WTC11 (cell line): Measurements from ENCODE around the gene DHX40. TPM values are rescaled to one million over a fixed set of nuclear protein-coding genes. Genes with fewer than 3 reads are reported as not detected.

Experiments
- ATAC-seq: fragments of 200-7000 bp; cut with Tn5 transposase; 2 replicates; pipeline ENCODE4 v1.10.0; 2021; ENCODE audit warnings: mild to moderate bottlenecking, moderate library complexity
- CTCF ChIA-PET: fragments of 300-600 bp; sonication (Branson Sonifier 250); formaldehyde crosslinking; loops from one replicate; lab custom pipeline; 2021; ENCODE audit warnings: antibody characterized with exemption; lab: Charles Lee
- POLR2A ChIA-PET: fragments of 350-600 bp; sonication (Branson Sonifier 250); formaldehyde crosslinking; loops from one replicate; lab custom pipeline; 2021; ENCODE audit warnings: antibody characterized with exemption; lab: Charles Lee
- DNase-seq: peaks from one replicate; pipeline ENCODE4 v3.0.0; 2021; ENCODE audit warnings: low spot score
- H3K27ac Mint-ChIP-seq: 2 replicates; pipeline ENCODE4 v1.8.0; 2021; ENCODE audit warnings: mixed read lengths
- H3K27me3 Mint-ChIP-seq: 2 replicates; pipeline ENCODE4 v1.8.0; 2021; ENCODE audit warnings: low read depth, mild to moderate bottlenecking, moderate library complexity, mixed read lengths
- H3K36me3 Mint-ChIP-seq: 2 replicates; pipeline ENCODE4 v1.8.0; 2021; ENCODE audit warnings: mixed read lengths
- H3K4me1 Mint-ChIP-seq: 2 replicates; pipeline ENCODE4 v1.8.0; 2022; ENCODE audit warnings: mixed read lengths
- H3K4me3 Mint-ChIP-seq: 2 replicates; pipeline ENCODE4 v1.8.0; 2021; ENCODE audit warnings: mild to moderate bottlenecking, moderate library complexity, mixed read lengths
- H3K9me3 Mint-ChIP-seq: 2 replicates; pipeline ENCODE4 v1.8.0; 2021; ENCODE audit warnings: mixed read lengths
- AR ChIP-seq: fragments of 250-450 bp; sonication (Bioruptor Pico); IDR thresholded peaks from 2 replicates; pipeline ENCODE4 v1.9.0; 2021; ENCODE audit warnings: mild to moderate bottlenecking
- CBFB ChIP-seq: sonication (generic); formaldehyde crosslinking; IDR thresholded peaks from 2 replicates; pipeline ENCODE4 v1.8.1; 2022; ENCODE audit warnings: mild to moderate bottlenecking, low read depth, missing genetic modification reagents
- NFE2L1 ChIP-seq: sonication (generic); formaldehyde crosslinking; IDR thresholded peaks from 2 replicates; pipeline ENCODE4 v1.8.1; 2023; ENCODE audit warnings: missing genetic modification reagents
- NR3C1 ChIP-seq: sonication (generic); formaldehyde crosslinking; conservative IDR thresholded peaks from 2 replicates; pipeline ENCODE4 v1.8.1; 2023; ENCODE audit warnings: low read depth, mild to moderate bottlenecking, missing genetic modification reagents
- RELA ChIP-seq: sonication (generic); formaldehyde crosslinking; IDR thresholded peaks from 2 replicates; pipeline ENCODE4 v1.8.1; 2022; ENCODE audit warnings: missing genetic modification reagents, mild to moderate bottlenecking, borderline replicate concordance
- SMAD3 ChIP-seq: sonication (generic); formaldehyde crosslinking; IDR thresholded peaks from 2 replicates; pipeline ENCODE4 v1.8.0; 2022; ENCODE audit warnings: missing genetic modification reagents, mild to moderate bottlenecking, borderline replicate concordance
- SOX15 ChIP-seq: fragments of 250-450 bp; sonication (Bioruptor Pico); IDR thresholded peaks from 2 replicates; pipeline ENCODE4 v1.9.0; 2021; ENCODE audit warnings: mild to moderate bottlenecking
- USF2 ChIP-seq: sonication (generic); formaldehyde crosslinking; IDR thresholded peaks from 2 replicates; pipeline ENCODE4 v1.8.1; 2023; ENCODE audit warnings: mild to moderate bottlenecking, missing genetic modification reagents, moderate library complexity
- ZMAT4 ChIP-seq: fragments of 250-450 bp; sonication (Bioruptor Pico); IDR thresholded peaks from 2 replicates; pipeline ENCODE4 v1.9.0; 2021; ENCODE audit warnings: mild to moderate bottlenecking
- ZNF263 ChIP-seq: sonication (generic); formaldehyde crosslinking; IDR thresholded peaks from 2 replicates; pipeline ENCODE4 v1.8.1; 2022; ENCODE audit warnings: low read depth, mild to moderate bottlenecking, moderate library complexity, missing genetic modification reagents
- ZNF396 ChIP-seq: fragments of 250-450 bp; sonication (Bioruptor Pico); IDR thresholded peaks from 2 replicates; pipeline ENCODE4 v1.8.0; 2021; ENCODE audit warnings: mild to moderate bottlenecking, moderate library complexity, borderline replicate concordance
- ZNF423 ChIP-seq: fragments of 250-450 bp; sonication (Bioruptor Pico); IDR thresholded peaks from 2 replicates; pipeline ENCODE4 v2.1.2; 2022; ENCODE audit warnings: mild to moderate bottlenecking, moderate library complexity
- ZNF671 ChIP-seq: fragments of 250-450 bp; sonication (Bioruptor Pico); IDR thresholded peaks from 2 replicates; pipeline ENCODE4 v1.8.0; 2021; ENCODE audit warnings: mild to moderate bottlenecking
- total RNA-seq: library from RNA; stranded (reverse); gene quantifications from 3 replicates; pipeline ENCODE4 v1.2.3, GENCODE V29; 2021
- TF ChIP-seq, protein P1 (sequence below): sonication (generic); formaldehyde crosslinking; IDR thresholded peaks from 2 replicates; pipeline ENCODE4 v1.8.1; 2022; ENCODE audit warnings: low read depth, missing genetic modification reagents, borderline replicate concordance
- TF ChIP-seq, protein P2 (sequence below): sonication (generic); formaldehyde crosslinking; IDR thresholded peaks from 2 replicates; pipeline ENCODE4 v1.8.1; 2023; ENCODE audit warnings: mild to moderate bottlenecking, missing genetic modification reagents, borderline replicate concordance
- TF ChIP-seq, protein P3 (sequence below): sonication (generic); formaldehyde crosslinking; IDR thresholded peaks from 2 replicates; pipeline ENCODE4 v1.8.1; 2023; ENCODE audit warnings: mild to moderate bottlenecking, missing genetic modification reagents
- TF ChIP-seq, protein P4 (sequence below): fragments of 250-450 bp; sonication (Bioruptor Pico); conservative IDR thresholded peaks from 2 replicates; pipeline ENCODE4 v1.9.0; 2021; ENCODE audit warnings: mild to moderate bottlenecking
- TF ChIP-seq, protein P5 (sequence below): sonication (generic); formaldehyde crosslinking; IDR thresholded peaks from 2 replicates; pipeline ENCODE4 v1.8.0; 2022; ENCODE audit warnings: mild to moderate bottlenecking, missing genetic modification reagents

DHX40 gene
- total RNA-seq, 1 experiment from 2014 or later, result 26.9 TPM

DNA sequence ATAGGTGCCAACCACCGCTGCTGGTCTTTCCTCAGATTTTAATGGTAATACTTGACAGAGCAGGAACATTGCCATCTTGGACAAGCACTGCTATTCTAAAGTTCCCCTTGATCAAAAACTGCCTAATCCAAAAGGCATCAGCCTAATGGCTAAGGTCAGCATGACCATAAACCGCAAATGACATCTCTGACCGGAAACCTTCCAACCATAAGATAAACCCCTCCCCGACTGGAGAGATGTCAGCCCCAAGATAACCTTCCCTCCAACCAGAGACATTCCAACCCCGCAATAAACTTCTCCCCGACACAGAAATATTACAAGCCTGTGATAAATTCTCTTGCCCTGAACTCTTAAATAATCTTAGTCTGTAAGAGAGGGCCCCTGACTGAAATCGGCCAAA, 7.4 kb upstream of the DHX40 start:
- POLR2A ChIA-PET, result no interaction called here
- H3K27me3 Mint-ChIP-seq, result peaks cover 7% of the 10 kb centered on the region
- no peaks in the 10 kb centered on the region for H3K36me3 Mint-ChIP-seq
- H3K27ac Mint-ChIP-seq, result no peak overlapping the region
- TF ChIP-seq ZNF671 (CRISPR knock-in tag), result no peak
- no peak for TF ChIP-seq ZNF423 (CRISPR knock-in tag)
- TF ChIP-seq AR, result no peak
- TF ChIP-seq NR3C1 (CRISPR knock-in tag), result no peak
- TF ChIP-seq, protein P1, sequence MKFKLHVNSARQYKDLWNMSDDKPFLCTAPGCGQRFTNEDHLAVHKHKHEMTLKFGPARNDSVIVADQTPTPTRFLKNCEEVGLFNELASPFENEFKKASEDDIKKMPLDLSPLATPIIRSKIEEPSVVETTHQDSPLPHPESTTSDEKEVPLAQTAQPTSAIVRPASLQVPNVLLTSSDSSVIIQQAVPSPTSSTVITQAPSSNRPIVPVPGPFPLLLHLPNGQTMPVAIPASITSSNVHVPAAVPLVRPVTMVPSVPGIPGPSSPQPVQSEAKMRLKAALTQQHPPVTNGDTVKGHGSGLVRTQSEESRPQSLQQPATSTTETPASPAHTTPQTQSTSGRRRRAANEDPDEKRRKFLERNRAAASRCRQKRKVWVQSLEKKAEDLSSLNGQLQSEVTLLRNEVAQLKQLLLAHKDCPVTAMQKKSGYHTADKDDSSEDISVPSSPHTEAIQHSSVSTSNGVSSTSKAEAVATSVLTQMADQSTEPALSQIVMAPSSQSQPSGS, result no peak
- TF ChIP-seq CBFB (CRISPR knock-in tag), result no peak
- no peak for TF ChIP-seq SMAD3 (CRISPR knock-in tag)
- no peak for TF ChIP-seq ZMAT4
- TF ChIP-seq, protein P2, sequence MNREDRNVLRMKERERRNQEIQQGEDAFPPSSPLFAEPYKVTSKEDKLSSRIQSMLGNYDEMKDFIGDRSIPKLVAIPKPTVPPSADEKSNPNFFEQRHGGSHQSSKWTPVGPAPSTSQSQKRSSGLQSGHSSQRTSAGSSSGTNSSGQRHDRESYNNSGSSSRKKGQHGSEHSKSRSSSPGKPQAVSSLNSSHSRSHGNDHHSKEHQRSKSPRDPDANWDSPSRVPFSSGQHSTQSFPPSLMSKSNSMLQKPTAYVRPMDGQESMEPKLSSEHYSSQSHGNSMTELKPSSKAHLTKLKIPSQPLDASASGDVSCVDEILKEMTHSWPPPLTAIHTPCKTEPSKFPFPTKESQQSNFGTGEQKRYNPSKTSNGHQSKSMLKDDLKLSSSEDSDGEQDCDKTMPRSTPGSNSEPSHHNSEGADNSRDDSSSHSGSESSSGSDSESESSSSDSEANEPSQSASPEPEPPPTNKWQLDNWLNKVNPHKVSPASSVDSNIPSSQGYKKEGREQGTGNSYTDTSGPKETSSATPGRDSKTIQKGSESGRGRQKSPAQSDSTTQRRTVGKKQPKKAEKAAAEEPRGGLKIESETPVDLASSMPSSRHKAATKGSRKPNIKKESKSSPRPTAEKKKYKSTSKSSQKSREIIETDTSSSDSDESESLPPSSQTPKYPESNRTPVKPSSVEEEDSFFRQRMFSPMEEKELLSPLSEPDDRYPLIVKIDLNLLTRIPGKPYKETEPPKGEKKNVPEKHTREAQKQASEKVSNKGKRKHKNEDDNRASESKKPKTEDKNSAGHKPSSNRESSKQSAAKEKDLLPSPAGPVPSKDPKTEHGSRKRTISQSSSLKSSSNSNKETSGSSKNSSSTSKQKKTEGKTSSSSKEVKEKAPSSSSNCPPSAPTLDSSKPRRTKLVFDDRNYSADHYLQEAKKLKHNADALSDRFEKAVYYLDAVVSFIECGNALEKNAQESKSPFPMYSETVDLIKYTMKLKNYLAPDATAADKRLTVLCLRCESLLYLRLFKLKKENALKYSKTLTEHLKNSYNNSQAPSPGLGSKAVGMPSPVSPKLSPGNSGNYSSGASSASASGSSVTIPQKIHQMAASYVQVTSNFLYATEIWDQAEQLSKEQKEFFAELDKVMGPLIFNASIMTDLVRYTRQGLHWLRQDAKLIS, result no peak
- TF ChIP-seq ZNF263, result no peak
- no peak for TF ChIP-seq RELA (CRISPR knock-in tag)
- TF ChIP-seq SOX15 (CRISPR knock-in tag), result no peak
- TF ChIP-seq, all 79 proteins: peak for 0
- ATAC-seq (no peak), DNase-seq (no peak)
- no peak overlapping the region for H3K4me3 Mint-ChIP-seq
- no peaks in the 10 kb centered on the region for H3K4me1 Mint-ChIP-seq
- CTCF ChIA-PET, result no interaction called here
- H3K9me3 Mint-ChIP-seq, result no peaks in the 10 kb centered on the region

GRCh38 chr17:59558953-59559352, 6.5 kb upstream of the DHX40 start:
- no peaks in the 10 kb centered on the region for H3K9me3 Mint-ChIP-seq
- no peak overlapping the region for H3K27ac Mint-ChIP-seq
- POLR2A ChIA-PET, result no interaction called here
- CTCF ChIA-PET, result interaction anchor here (1.6 to 2.1 kb wide), 3 partner anchors 37 to 248 kb away, joined by 6 to 12 read pairs (median 9); no protein-coding TSS in a partner anchor
- H3K4me3 Mint-ChIP-seq, result no peak overlapping the region
- ATAC-seq (no peak), DNase-seq (no peak)
- H3K4me1 Mint-ChIP-seq, result no peaks in the 10 kb centered on the region
- peaks cover 15% of the 10 kb centered on the region for H3K27me3 Mint-ChIP-seq
- H3K36me3 Mint-ChIP-seq, result no peaks in the 10 kb centered on the region
- TF ChIP-seq ZNF396 (no peak), ZMAT4 (no peak), USF2 (CRISPR knock-in tag) (no peak), SMAD3 (CRISPR knock-in tag) (no peak), NFE2L1 (no peak)
- TF ChIP-seq, protein P3, sequence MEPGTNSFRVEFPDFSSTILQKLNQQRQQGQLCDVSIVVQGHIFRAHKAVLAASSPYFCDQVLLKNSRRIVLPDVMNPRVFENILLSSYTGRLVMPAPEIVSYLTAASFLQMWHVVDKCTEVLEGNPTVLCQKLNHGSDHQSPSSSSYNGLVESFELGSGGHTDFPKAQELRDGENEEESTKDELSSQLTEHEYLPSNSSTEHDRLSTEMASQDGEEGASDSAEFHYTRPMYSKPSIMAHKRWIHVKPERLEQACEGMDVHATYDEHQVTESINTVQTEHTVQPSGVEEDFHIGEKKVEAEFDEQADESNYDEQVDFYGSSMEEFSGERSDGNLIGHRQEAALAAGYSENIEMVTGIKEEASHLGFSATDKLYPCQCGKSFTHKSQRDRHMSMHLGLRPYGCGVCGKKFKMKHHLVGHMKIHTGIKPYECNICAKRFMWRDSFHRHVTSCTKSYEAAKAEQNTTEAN (CRISPR knock-in tag), result no peak
- TF ChIP-seq, protein P4, sequence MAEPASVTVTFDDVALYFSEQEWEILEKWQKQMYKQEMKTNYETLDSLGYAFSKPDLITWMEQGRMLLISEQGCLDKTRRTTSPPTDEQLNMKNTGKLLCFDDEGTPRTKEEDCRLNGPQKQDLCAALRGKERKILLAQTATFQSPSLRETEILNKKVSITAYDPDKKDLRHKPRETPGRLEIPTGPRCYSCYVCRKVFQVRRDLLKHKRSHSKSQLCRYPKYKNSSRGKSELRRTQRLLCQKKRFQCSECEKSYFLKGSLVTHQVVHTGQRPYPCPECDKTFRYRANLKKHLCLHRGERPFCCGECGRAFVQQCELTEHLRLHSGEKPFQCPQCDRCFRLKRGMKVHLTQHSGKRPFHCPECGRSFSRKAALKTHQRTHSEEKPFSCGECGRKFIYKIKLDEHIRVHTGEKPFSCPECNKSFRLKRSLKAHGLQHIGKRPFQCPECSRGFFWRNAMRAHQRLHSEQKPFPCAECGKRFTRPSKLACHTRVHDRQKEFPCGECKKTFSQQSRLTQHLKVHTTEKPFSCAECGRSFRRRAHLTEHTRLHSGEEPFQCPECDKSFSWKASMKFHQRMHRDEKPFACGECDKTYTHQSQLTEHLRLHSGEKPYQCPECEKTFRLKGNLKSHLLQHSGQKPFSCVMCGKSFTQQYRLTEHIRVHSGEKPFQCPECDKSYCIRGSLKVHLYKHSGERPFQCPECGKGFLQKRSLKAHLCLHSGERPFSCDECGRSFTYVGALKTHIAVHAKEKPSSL (CRISPR knock-in tag), result no peak
- TF ChIP-seq, protein P5, sequence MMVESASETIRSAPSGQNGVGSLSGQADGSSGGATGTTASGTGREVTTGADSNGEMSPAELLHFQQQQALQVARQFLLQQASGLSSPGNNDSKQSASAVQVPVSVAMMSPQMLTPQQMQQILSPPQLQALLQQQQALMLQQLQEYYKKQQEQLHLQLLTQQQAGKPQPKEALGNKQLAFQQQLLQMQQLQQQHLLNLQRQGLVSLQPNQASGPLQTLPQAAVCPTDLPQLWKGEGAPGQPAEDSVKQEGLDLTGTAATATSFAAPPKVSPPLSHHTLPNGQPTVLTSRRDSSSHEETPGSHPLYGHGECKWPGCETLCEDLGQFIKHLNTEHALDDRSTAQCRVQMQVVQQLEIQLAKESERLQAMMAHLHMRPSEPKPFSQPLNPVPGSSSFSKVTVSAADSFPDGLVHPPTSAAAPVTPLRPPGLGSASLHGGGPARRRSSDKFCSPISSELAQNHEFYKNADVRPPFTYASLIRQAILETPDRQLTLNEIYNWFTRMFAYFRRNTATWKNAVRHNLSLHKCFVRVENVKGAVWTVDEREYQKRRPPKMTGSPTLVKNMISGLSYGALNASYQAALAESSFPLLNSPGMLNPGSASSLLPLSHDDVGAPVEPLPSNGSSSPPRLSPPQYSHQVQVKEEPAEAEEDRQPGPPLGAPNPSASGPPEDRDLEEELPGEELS (CRISPR knock-in tag), result no peak
